Gastroesophageal sphincter (tissue), 4 donors: ENCODE data around the gene OBSCN. TPM values are rescaled to one million over a fixed set of nuclear protein-coding genes. Genes with fewer than 3 reads are reported as not detected.

ENCODE experiments used
- ATAC-seq: fragments of 150-250 bp; one replicate; pipeline ENCODE4 v1.9.1; 2016; ENCODE audit warnings: mild to moderate bottlenecking, moderate library complexity
- H3K27ac ChIP-seq, 4 donors: fragments of 200-600 bp; sonication (generic) in 3 of 4; 1 replicate in 3 of 4; 2 replicates in 1 of 4; pipeline ENCODE4 v1.5.1; 2016 to 2019
- H3K27me3 ChIP-seq: fragments of 200-600 bp; sonication (generic); one replicate; pipeline ENCODE4 v1.5.1; 2019
- H3K36me3 ChIP-seq, 2 donors: fragments of 200-600 bp; sonication (generic); one replicate each; pipeline ENCODE4 v1.5.1; 2019; ENCODE audit warnings: control low read depth in 1 of 2
- H3K4me1 ChIP-seq, 3 donors: fragments of 200-600 bp; sonication (generic); 1 replicate in 2 of 3; 2 replicates in 1 of 3; pipeline ENCODE4 v1.5.1; 2016 to 2019; ENCODE audit warnings: control low read depth in 2 of 3
- H3K4me3 ChIP-seq, 2 donors: fragments of 200-600 bp; sonication (generic); one replicate each; pipeline ENCODE4 v1.5.1; 2019; ENCODE audit warnings: mild to moderate bottlenecking in 1 of 2, moderate library complexity in 1 of 2
- H3K9me3 ChIP-seq, 3 donors: fragments of 200-600 bp; sonication (generic); one replicate each; pipeline ENCODE4 v1.5.1; 2017 to 2019; ENCODE audit warnings: control low read depth in 2 of 3
- CTCF ChIP-seq, 4 experiments: fragments of 200-600 bp in 2 of 4; fragments of 450-650 bp in 2 of 4; sonication (generic) in 1 of 4; IDR thresholded peaks; one replicate each; pipeline ENCODE4 v1.5.1; 2017 to 2019; ENCODE audit warnings: antibody characterized with exemption in 4 of 4, mild to moderate bottlenecking in 2 of 4, moderate library complexity in 2 of 4
- EP300 ChIP-seq: sonication (generic); formaldehyde crosslinking; IDR thresholded peaks from one replicate; pipeline ENCODE4 v1.6.1; 2017; ENCODE audit warnings: antibody characterized with exemption, mild to moderate bottlenecking
- POLR2A ChIP-seq, 2 donors: fragments of 450-650 bp; IDR thresholded peaks; one replicate each; pipeline ENCODE4 v1.6.1; 2017; ENCODE audit warnings: antibody characterized with exemption in 2 of 2, mild to moderate bottlenecking in 2 of 2, moderate library complexity in 1 of 2
- POLR2AphosphoS5 ChIP-seq: sonication (generic); formaldehyde crosslinking; IDR thresholded peaks from one replicate; pipeline ENCODE4 v1.6.1; 2017; ENCODE audit warnings: antibody characterized with exemption
- WGBS, 2 donors: methylation state at CpG; one replicate each; pipeline ENCODE4 v1.1.5; 2018; ENCODE audit warnings: low coverage in 1 of 2; 5-methylcytosine and 5-hydroxymethylcytosine counted together
- total RNA-seq, 4 donors: library from RNA; depleted of rRNA; stranded (reverse); fragments of >200 nt; gene quantifications; one replicate each; pipeline ENCODE4 v1.1.0, GENCODE V29; 2016

Gene OBSCN
- total RNA-seq, 4 donors from 2014 or later = 11.1 to 28.4 (median 20.9) TPM

GRCh38 chr1:228337711-228338520, 130.1 kb downstream of the OBSCN start:
- H3K36me3 ChIP-seq = peaks cover 0 to 21% of the 10 kb centered on the region in 2 donors
- H3K9me3 ChIP-seq = no peaks in the 10 kb centered on the region
- ATAC-seq = no peak
- TF ChIP-seq POLR2A (IDR thresholded peaks at IDR 0.05) = no peak
- TF ChIP-seq POLR2AphosphoS5 = no peak
- TF ChIP-seq EP300 = no peak
- TF ChIP-seq CTCF (IDR thresholded peaks at IDR 0.05) = no peak
- no peak overlapping the region for H3K4me3 ChIP-seq
- no peaks in the 10 kb centered on the region for H3K4me1 ChIP-seq
- WGBS, 2 donors = 80 to 90% methylated on average over 1 to 2 of the region's 26 CpGs
- H3K27me3 ChIP-seq = no peaks in the 10 kb centered on the region
- no peak overlapping the region for H3K27ac ChIP-seq

GRCh38 chr1:228338521-228339051, 130.7 kb downstream of the OBSCN start:
- 40% methylated on average over 1 of the region's 21 CpGs; no CpG with 5 or more reads in 1 of the 2 donors for whole genome bisulfite sequencing, 2 donors
- TF ChIP-seq POLR2A (IDR thresholded peaks at IDR 0.05) (no peak), POLR2AphosphoS5 (no peak), CTCF (IDR thresholded peaks at IDR 0.05) (no peak), EP300 (no peak)
- Histone ChIP-seq H3K9me3 (no peaks in the 10 kb centered on the region), H3K36me3 (peaks cover 0 to 17% of the 10 kb centered on the region in 2 donors), H3K27ac (no peak overlapping the region), H3K4me1 (no peaks in the 10 kb centered on the region), H3K27me3 (no peaks in the 10 kb centered on the region), H3K4me3 (no peak overlapping the region)
- ATAC-seq = no peak

GRCh38 chr1:228339059-228339704, 131.3 kb downstream of the OBSCN start:
- WGBS, 2 donors = 84% methylated on average over 6 of the region's 9 CpGs; no CpG with 5 or more reads in 1 of the 2 donors
- Histone ChIP-seq H3K4me3 (no peak overlapping the region), H3K4me1 (no peaks in the 10 kb centered on the region), H3K36me3 (peaks cover 0 to 17% of the 10 kb centered on the region in 2 donors), H3K27ac (no peak overlapping the region), H3K27me3 (no peaks in the 10 kb centered on the region), H3K9me3 (no peaks in the 10 kb centered on the region)
- TF ChIP-seq CTCF (IDR thresholded peaks at IDR 0.05) (no peak), POLR2A (IDR thresholded peaks at IDR 0.05) (no peak), EP300 (no peak), POLR2AphosphoS5 (no peak)
- no peak for ATAC-seq

GRCh38 chr1:228339766-228340685, 132.2 kb downstream of the OBSCN start:
- ATAC-seq = no peak
- H3K36me3 ChIP-seq = peaks cover 0 to 17% of the 10 kb centered on the region in 2 donors
- no peaks in the 10 kb centered on the region for H3K27me3 ChIP-seq
- H3K4me1 ChIP-seq = no peaks in the 10 kb centered on the region
- no peak overlapping the region for H3K4me3 ChIP-seq
- no peak overlapping the region for H3K27ac ChIP-seq
- TF ChIP-seq EP300 = no peak
- TF ChIP-seq CTCF (IDR thresholded peaks at IDR 0.05) = no peak
- no peak for TF ChIP-seq POLR2A (IDR thresholded peaks at IDR 0.05)
- no peak for TF ChIP-seq POLR2AphosphoS5
- H3K9me3 ChIP-seq = peaks cover 0 to 8% (median 0%) of the 10 kb centered on the region in 3 donors
- 89 to 100% methylated on average over 2 to 6 of the region's 24 CpGs for WGBS, 2 donors
